ENCODE measurements around the gene CCDC60. TPM values are rescaled to one million over a fixed set of nuclear protein-coding genes. Genes with fewer than 3 reads are reported as not detected.

The CCDC60 gene
- total and polyA plus RNA-seq, 10 of the 15 experiments (the other 5 are each of a cell fraction or from before 2014, with no cell fraction given), result 0.19 TPM; not detected in 9

- TF ChIP-seq SKIL (IDR thresholded peaks at IDR 0.05; ENCODE audit: low read depth, poor library complexity, severe bottlenecking) (no peak), ETV6 (conservative IDR thresholded peaks at IDR 0.05 in 1 of 2, IDR thresholded peaks at IDR 0.05 in 1 of 2; ENCODE audit: borderline replicate concordance in 1 of 2, low read depth in 1 of 2) (no peak), POLR2A (IDR thresholded peaks at IDR 0.05; ENCODE audit: low read depth, low read length) (no peak)
- ATAC-seq (no peak), FAIRE-seq (no peak), DNase-seq (ENCODE audit: low read depth, low spot score) (no peak)
- ChIA-PET SMC1A (ENCODE audit: uncharacterized antibody, unreplicated experiment) (no interaction called here), POLR2A (no interaction called here), CTCF (interaction anchor here (0.6 to 1.2 kb wide), 2 partner anchors 8 to 16 kb away, joined by 4 to 5 read pairs; no protein-coding TSS in a partner anchor), RAD21 (ENCODE audit: unreplicated experiment) (no interaction called here)
- Histone ChIP-seq H3K36me3 (ENCODE audit: control insufficient read depth in 2 of 2, insufficient read depth in 2 of 2, low read length in 1 of 2) (no peaks in the 10 kb centered on the region), H3K4me2 (ENCODE audit: control insufficient read depth, insufficient read depth) (no peak overlapping the region), H3K9ac (ENCODE audit: control insufficient read depth, insufficient read depth, low read length) (no peak overlapping the region), H3K9me3 (replicated peaks; ENCODE audit: control insufficient read depth, insufficient read depth, low read length) (no peaks in the 10 kb centered on the region), H3K79me2 (ENCODE audit: control insufficient read depth, insufficient read depth, low read length) (no peaks in the 10 kb centered on the region), H3K4me3 (no peak overlapping the region), H3K27ac (ENCODE audit: control insufficient read depth, insufficient read depth) (no peak overlapping the region), H3K27me3 (replicated peaks in 1 of 2; ENCODE audit: control insufficient read depth in 2 of 2, insufficient read depth in 2 of 2, low read length in 1 of 2) (no peaks in the 10 kb centered on the region), H4K20me1 (ENCODE audit: control insufficient read depth, insufficient read depth) (no peaks in the 10 kb centered on the region), H2AFZ (ENCODE audit: control insufficient read depth, low read depth, low read length) (no peak overlapping the region), H3K4me1 (ENCODE audit: control insufficient read depth, insufficient read depth, low read length) (no peaks in the 10 kb centered on the region)
- BruUV-seq (replicated peaks), result no TSS peak
- intact Hi-C loops (cut with micrococcal nuclease; ENCODE audit: unreplicated experiment), result no loop called here
- in situ Hi-C loops (cut with MboI), result no loop called here
- WGBS (ENCODE audit: insufficient coverage, insufficient replicate concordance, low lambda C conversion rate, missing lambda C conversion rate), result 67% methylated on average over 4 of the region's 10 CpGs
Observed at GRCh38 chr12:119397540-119397939, 63.0 kb downstream of the CCDC60 start.

- DNase-seq (ENCODE audit: low read depth, low spot score) (no peak), ATAC-seq (no peak), FAIRE-seq (no peak)
- no peak overlapping the region for H3K4me3 ChIP-seq
- no peak overlapping the region for H2AFZ ChIP-seq (ENCODE audit: control insufficient read depth, low read depth, low read length)
- H4K20me1 ChIP-seq (ENCODE audit: control insufficient read depth, insufficient read depth), result no peaks in the 10 kb centered on the region
- H3K36me3 ChIP-seq (ENCODE audit: control insufficient read depth in 2 of 2, insufficient read depth in 2 of 2, low read length in 1 of 2), result no peaks in the 10 kb centered on the region
- RAD21 ChIA-PET (ENCODE audit: unreplicated experiment), result no interaction called here
- intact Hi-C loops (cut with micrococcal nuclease; ENCODE audit: unreplicated experiment) (no loop called here), in situ Hi-C loops (cut with MboI) (no loop called here)
- no TSS peak for BruUV-seq (replicated peaks)
- no peaks in the 10 kb centered on the region for H3K27me3 ChIP-seq (replicated peaks in 1 of 2; ENCODE audit: control insufficient read depth in 2 of 2, insufficient read depth in 2 of 2, low read length in 1 of 2)
- POLR2A ChIA-PET, result no interaction called here
- no peaks in the 10 kb centered on the region for H3K9me3 ChIP-seq (replicated peaks; ENCODE audit: control insufficient read depth, insufficient read depth, low read length)
- WGBS (ENCODE audit: insufficient coverage, insufficient replicate concordance, low lambda C conversion rate, missing lambda C conversion rate), result 61% methylated on average over 19 of the region's 24 CpGs
- no peak overlapping the region for H3K4me2 ChIP-seq (ENCODE audit: control insufficient read depth, insufficient read depth)
- H3K79me2 ChIP-seq (ENCODE audit: control insufficient read depth, insufficient read depth, low read length), result no peaks in the 10 kb centered on the region
- CTCF ChIA-PET, result no interaction called here
- no peak overlapping the region for H3K27ac ChIP-seq (ENCODE audit: control insufficient read depth, insufficient read depth)
- H3K4me1 ChIP-seq (ENCODE audit: control insufficient read depth, insufficient read depth, low read length), result no peaks in the 10 kb centered on the region
- H3K9ac ChIP-seq (ENCODE audit: control insufficient read depth, insufficient read depth, low read length), result no peak overlapping the region
- SMC1A ChIA-PET (ENCODE audit: uncharacterized antibody, unreplicated experiment), result no interaction called here
- TF ChIP-seq MAX (IDR thresholded peaks at IDR 0.05; ENCODE audit: low read depth, low read length) (no peak), HSF1 (IDR thresholded peaks at IDR 0.05; ENCODE audit: low read depth, low read length) (no peak), ESRRA (IDR thresholded peaks at IDR 0.05; ENCODE audit: low read length) (no peak), EP300 (IDR thresholded peaks at IDR 0.05; ENCODE audit: borderline replicate concordance in 1 of 2, control insufficient read depth in 1 of 2, low read depth in 2 of 2, low read length in 2 of 2) (no peak), GABPA (IDR thresholded peaks at IDR 0.05; ENCODE audit: low read depth) (no peak), POLR2AphosphoS5 (IDR thresholded peaks at IDR 0.05; ENCODE audit: low read length) (no peak), SIN3A (IDR thresholded peaks at IDR 0.05; ENCODE audit: low read depth, low read length) (no peak), ZZZ3 (IDR thresholded peaks at IDR 0.05; ENCODE audit: control insufficient read depth, insufficient read length, low read depth) (no peak)
Observed at GRCh38 chr12:119398190-119398589, 63.7 kb downstream of the CCDC60 start.

Measured in GM12878 (cell line).